Measurements from ENCODE around the gene ZCCHC24. TPM values are rescaled to one million over a fixed set of nuclear protein-coding genes. Genes with fewer than 3 reads are reported as not detected.

Gene ZCCHC24
- total and polyA plus RNA-seq, 2 donors (not counting 3 experiments of a cell fraction or from before 2014, with no cell fraction given), result 5.2 to 8.4 TPM

- dilution Hi-C loops (cut with MboI; ENCODE audit: extremely low pct_ligation_motif_present, low sequenced_read_pairs), result no loop called here
These were observed 110.3 kb downstream of the ZCCHC24 start for GRCh38 chr10:79335094-79335469.

GRCh38 chr10:79334573-79334972 lies 110.9 kb downstream of the ZCCHC24 start:
- POLR2A ChIA-PET, result no interaction called here
- Histone ChIP-seq H3K9me3 (replicated peaks; ENCODE audit: control insufficient read depth, insufficient read depth, low read length) (no peaks in the 10 kb centered on the region), H3K36me3 (ENCODE audit: control insufficient read depth in 2 of 2, extremely low read depth in 1 of 2, insufficient read depth in 2 of 2, low read length in 2 of 2) (no peaks in the 10 kb centered on the region), H3K4me1 (ENCODE audit: control insufficient read depth, extremely low read depth, insufficient read depth, low read length) (no peaks in the 10 kb centered on the region), H3K4me3 (replicated peaks in 1 of 3; ENCODE audit: insufficient read depth in 1 of 3, low read depth in 1 of 3, low read length in 3 of 3) (no peak overlapping the region), H4K20me1 (replicated peaks; ENCODE audit: control insufficient read depth, extremely low read depth, insufficient read depth, low read length) (no peaks in the 10 kb centered on the region), H3K9me1 (replicated peaks; ENCODE audit: control insufficient read depth, extremely low read depth, insufficient read depth, low read length) (no peaks in the 10 kb centered on the region), H3K27me3 (ENCODE audit: control insufficient read depth in 2 of 2, insufficient read depth in 2 of 2, low read length in 2 of 2) (no peaks in the 10 kb centered on the region), H3K4me2 (ENCODE audit: insufficient read depth, low read length) (no peak overlapping the region), H3K9ac (replicated peaks; ENCODE audit: extremely low read depth, insufficient read depth, low read length) (no peak overlapping the region), H3K27ac (ENCODE audit: insufficient read depth, low read depth, low read length) (no peak overlapping the region), H2AFZ (ENCODE audit: low read depth, low read length) (no peak overlapping the region), H3K79me2 (ENCODE audit: control insufficient read depth, insufficient read depth, low read length) (no peaks in the 10 kb centered on the region)
- dilution Hi-C loops (cut with MboI; ENCODE audit: extremely low pct_ligation_motif_present, low sequenced_read_pairs) (no loop called here), intact Hi-C loops (cut with micrococcal nuclease) (no loop called here)
- FAIRE-seq (no peak), DNase-seq (ENCODE audit: low read depth, low spot score) (no peak)
- no peak for TF ChIP-seq JUN (IDR thresholded peaks at IDR 0.05; ENCODE audit: borderline replicate concordance, insufficient read depth, insufficient read length, low read depth)
- TF ChIP-seq MYC (IDR thresholded peaks at IDR 0.05; ENCODE audit: low read depth, low read length), result no peak
- TF ChIP-seq CTCF (IDR thresholded peaks at IDR 0.05; ENCODE audit: extremely low read depth in 1 of 2, insufficient read depth in 1 of 2, low read depth in 1 of 2, low read length in 2 of 2), result no peak
- CTCF ChIA-PET, result interaction anchor here (0.7 to 1.5 kb wide), 5 partner anchors 9 to 745 kb away, joined by 3 to 10 read pairs (median 3); no protein-coding TSS in a partner anchor
- BruUV-seq (replicated peaks), result no TSS peak

More at GRCh38 chr10:79335094-79335469, 110.3 kb downstream of the ZCCHC24 start:
- BruUV-seq (replicated peaks), result no TSS peak
- Histone ChIP-seq H4K20me1 (replicated peaks; ENCODE audit: control insufficient read depth, extremely low read depth, insufficient read depth, low read length) (no peaks in the 10 kb centered on the region), H3K79me2 (ENCODE audit: control insufficient read depth, insufficient read depth, low read length) (no peaks in the 10 kb centered on the region), H3K9ac (replicated peaks; ENCODE audit: extremely low read depth, insufficient read depth, low read length) (no peak overlapping the region), H3K9me1 (replicated peaks; ENCODE audit: control insufficient read depth, extremely low read depth, insufficient read depth, low read length) (no peaks in the 10 kb centered on the region), H3K4me3 (replicated peaks in 1 of 3; ENCODE audit: insufficient read depth in 1 of 3, low read depth in 1 of 3, low read length in 3 of 3) (no peak overlapping the region), H3K4me1 (ENCODE audit: control insufficient read depth, extremely low read depth, insufficient read depth, low read length) (no peaks in the 10 kb centered on the region), H2AFZ (ENCODE audit: low read depth, low read length) (no peak overlapping the region), H3K4me2 (ENCODE audit: insufficient read depth, low read length) (no peak overlapping the region), H3K27ac (ENCODE audit: insufficient read depth, low read depth, low read length) (no peak overlapping the region), H3K9me3 (replicated peaks; ENCODE audit: control insufficient read depth, insufficient read depth, low read length) (no peaks in the 10 kb centered on the region), H3K36me3 (ENCODE audit: control insufficient read depth in 2 of 2, extremely low read depth in 1 of 2, insufficient read depth in 2 of 2, low read length in 2 of 2) (no peaks in the 10 kb centered on the region), H3K27me3 (ENCODE audit: control insufficient read depth in 2 of 2, insufficient read depth in 2 of 2, low read length in 2 of 2) (no peaks in the 10 kb centered on the region)
- CTCF ChIA-PET, result interaction anchor here (1.0 to 1.5 kb wide), 3 partner anchors 11 to 744 kb away, joined by 3 to 10 read pairs (median 3); no protein-coding TSS in a partner anchor
- DNase-seq (ENCODE audit: low read depth, low spot score) (no peak), FAIRE-seq (no peak)
- POLR2A ChIA-PET, result no interaction called here
- intact Hi-C loops (cut with micrococcal nuclease), result no loop called here
- TF ChIP-seq EZH2 (IDR thresholded peaks at IDR 0.05; ENCODE audit: borderline replicate concordance, low read depth, low read length, severe bottlenecking), result no peak
- no peak for TF ChIP-seq JUN (IDR thresholded peaks at IDR 0.05; ENCODE audit: borderline replicate concordance, insufficient read depth, insufficient read length, low read depth)

Measured in endothelial cell of umbilical vein (primary cell).